ENCODE data around the gene CHCHD1.
A peak's percentile ranks its signal among the peaks of the same experiment; 100 is the strongest.
"Not testable (repeated sequence)": the region's sequence is repeated elsewhere in the genome, so short reads cannot be mapped to it uniquely, and the experiment has no call there.

The CHCHD1 gene

DNA sequence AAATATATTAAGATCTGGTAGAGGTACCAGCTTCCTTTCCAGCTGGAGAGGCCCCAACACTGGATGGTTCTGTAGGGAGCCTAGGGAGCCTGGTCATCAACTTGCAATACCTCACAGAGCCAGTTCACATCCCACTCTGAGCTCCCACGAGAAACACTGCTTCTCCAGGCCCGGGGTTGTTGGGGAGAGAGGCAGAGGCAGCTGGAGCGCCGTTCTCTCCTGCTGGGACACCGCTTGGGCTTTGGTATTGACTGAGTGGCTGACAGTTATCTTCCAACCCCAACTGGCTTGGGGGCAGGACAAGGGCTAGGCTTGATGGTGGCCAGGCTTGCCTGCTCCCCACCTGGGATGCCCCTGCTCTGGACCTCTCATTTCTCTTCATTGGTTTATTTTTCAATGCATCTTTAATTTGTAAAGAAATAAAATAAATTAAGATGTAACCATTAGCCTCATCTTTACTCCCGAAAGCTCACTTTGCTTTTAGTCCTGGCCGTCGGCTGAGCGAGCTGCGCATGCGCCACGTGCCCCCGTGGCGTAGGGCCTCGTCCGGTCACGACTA is 10.0 kb upstream of the CHCHD1 start:
- peak; percentile 64 for DNase-seq

DNA sequence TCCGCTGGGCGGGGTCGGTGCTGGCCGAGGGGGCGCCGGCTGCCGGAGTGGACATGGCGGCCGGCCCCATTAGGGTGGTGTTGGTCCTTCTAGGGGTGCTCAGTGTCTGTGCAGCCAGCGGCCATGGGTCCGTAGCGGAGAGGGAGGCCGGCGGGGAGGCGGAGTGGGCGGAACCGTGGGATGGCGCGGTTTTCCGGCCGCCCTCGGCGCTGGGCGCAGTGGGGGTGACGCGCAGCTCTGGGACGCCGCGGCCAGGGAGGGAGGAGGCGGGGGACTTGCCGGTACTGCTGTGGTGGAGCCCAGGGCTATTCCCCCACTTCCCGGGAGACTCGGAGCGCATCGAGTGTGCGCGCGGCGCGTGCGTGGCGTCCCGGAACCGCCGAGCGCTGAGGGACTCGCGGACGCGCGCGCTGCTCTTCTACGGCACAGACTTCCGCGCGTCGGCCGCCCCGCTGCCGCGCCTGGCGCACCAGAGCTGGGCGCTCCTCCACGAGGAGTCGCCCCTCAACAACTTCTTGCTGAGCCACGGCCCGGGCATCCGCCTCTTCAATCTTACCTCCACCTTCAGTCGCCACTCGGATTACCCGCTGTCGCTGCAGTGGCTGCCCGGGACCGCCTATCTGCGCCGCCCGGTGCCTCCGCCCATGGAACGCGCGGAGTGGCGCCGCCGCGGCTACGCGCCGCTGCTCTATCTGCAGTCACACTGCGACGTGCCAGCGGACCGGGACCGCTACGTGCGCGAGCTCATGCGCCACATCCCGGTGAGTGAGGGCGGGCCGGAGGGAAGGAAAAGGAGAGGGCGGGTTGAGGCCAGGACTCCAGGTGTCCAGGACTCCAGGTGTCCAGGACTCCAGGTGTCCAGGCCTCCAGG is 9.3 kb upstream of the CHCHD1 start:
- DNase-seq: peak; percentile 77

DNA sequence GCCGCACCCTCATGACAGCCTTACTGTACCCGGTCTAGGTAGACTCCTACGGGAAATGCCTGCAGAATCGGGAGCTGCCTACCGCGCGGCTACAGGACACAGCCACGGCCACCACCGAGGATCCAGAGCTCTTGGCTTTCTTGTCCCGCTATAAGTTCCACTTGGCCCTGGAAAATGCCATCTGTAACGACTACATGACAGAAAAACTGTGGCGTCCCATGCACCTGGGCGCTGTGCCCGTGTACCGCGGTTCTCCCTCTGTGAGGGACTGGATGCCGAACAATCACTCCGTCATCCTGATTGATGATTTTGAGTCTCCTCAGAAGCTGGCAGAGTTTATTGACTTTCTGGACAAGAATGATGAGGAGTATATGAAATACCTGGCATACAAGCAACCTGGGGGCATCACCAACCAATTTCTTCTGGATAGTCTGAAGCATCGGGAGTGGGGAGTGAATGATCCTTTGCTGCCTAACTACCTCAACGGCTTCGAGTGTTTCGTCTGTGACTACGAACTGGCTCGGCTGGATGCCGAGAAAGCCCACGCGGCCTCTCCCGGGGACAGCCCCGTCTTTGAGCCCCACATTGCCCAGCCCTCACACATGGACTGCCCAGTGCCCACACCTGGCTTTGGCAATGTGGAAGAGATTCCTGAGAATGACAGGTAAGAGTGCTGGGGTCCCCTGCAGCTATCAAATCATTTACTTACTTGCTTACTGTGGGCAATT is 8.5 kb upstream of the CHCHD1 start:
- DNase-seq: no peak

DNA sequence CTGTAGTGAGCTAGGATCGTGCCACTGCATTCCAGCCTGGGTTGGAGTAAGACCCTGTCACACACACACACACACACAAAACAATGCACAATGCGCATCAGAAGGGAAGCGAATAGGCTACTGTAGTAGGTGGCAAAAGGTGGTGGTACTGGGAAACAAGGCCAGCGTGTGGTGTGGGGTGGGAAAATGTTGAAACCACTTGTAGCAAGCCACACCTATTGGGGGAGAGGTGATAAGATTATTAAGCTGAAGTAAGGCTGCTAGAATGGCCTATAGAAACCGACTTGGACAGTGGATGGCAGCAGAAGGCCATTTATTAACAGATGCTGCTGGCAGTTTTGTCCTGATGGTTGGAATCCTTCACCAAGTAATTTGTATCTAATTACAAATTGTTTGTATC is 7.2 kb upstream of the CHCHD1 start:
- no peak for DNase-seq

DNA sequence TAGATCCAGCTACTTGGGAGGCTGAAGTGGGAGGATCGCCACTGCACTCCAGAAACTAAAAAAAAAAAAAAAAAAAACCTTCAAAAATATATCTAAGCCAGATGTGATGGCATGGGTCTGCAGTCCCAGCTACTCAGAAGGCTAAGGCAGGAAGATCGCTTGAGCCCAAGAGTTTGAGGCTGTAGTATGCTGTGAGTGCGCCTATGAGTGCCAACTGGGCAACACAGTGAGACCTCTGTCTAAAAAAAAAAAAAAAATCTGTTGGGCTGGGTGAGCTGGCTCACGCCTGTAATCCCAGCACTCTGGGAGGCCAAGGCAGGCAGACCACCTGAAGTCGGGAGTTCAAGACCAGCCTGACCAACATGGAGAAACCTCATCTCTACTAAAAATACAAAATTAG is 2.8 kb upstream of the CHCHD1 start:
- DNase-seq: no peak

DNA sequence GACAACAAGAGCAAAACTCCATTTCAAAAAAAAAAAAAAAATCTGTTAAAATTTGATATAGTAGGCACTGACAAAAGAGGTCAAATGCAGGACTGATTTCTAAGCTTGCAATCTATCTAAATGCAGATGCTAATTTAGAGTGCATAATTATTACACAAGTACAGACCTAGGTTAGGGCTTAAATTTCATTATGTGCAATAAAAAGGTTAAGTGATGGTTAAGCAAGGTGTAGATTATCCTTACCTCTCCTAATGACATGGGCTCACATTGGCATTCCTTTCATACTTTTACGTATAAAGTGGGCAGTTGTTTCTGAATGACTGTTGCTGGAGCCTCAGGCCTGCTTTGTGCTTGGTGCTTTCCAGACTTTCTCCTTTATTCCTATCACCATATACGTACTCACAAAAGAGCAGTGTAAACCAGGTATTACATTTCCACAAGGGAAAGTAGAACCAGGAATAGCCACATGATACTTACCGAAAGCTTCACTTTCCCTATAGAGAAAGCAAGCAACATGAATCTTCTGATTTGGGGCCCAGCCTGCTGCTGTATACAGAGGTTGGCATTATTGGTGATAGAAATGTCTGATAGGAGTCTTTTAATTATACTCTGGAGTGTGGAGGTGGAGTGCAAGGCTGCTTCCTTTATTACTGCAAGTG is 2.2 kb upstream of the CHCHD1 start:
- no peak for DNase-seq

DNA sequence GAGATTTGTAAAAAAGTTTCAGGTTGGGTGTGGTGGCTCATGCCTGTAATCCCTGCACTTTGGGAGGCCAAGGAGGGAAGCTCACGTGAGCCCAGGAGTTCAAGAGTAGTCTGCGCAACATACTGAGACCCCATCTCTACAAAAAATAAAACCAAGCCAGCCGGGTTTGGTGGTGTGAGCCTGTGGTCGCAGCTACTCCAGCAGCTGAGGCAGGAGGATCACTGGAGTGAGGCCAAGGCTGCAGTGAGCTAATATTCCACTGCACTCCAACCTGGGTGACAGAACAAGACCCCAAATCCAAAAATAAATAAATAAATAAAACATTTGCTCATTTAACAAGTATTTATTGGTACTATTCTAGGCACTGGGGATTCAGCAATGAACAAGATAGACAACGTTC is 1.5 kb upstream of the CHCHD1 start:
- DNase-seq: no peak

DNA sequence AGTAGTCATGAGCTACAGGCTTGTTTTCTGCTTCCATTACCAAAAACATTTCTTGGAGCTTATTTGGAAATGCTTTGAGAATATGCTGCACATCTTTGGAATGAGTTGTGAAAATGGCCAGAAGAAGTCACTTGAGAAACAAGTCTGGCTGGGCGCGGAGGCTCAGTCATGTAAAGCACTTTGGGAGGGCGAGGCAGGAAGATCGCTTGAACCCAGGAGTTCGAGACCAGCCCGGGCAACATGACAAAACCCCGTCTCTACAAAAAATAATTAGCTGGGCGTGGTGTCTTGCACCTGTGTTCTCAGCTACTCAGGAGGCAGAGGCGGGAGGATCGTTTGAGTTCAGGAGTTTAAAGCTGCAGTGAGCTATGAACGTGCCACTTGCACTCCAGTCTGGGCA is 882 bp upstream of the CHCHD1 start:
- no peak for DNase-seq

DNA sequence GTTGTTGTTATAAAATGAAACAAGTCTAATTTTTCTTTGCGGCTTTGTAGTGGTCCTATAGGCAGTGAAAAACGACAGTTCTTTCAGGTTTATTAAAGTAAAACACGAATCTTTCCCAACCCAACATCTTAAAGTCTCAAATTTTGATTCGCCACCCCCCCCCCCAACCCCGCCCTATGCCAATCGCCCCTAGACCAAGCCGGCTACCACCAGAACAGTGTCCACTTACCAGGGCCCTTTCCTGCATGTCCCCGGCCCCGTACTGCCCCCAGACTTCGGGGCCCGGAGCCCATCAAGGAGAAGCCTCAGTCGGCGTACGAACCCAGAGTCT is 335 bp upstream of the CHCHD1 start:
- no peak for DNase-seq

DNA sequence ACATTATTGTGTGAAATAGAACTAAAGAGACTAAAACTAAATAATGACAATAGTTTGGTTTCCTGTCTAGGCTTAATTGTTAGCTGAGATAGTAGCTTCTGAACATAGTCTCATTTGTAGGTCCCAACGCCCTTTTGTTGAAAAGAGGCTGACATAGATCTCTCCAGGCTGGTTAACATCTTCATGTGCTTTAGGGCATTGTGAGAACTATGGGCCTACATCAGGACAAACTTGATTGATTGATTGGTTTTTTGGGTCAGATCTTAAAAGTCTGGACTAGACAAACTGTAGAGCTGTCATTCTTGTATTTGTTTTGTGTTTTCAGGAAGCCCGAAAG is 869 bp downstream of the CHCHD1 start:
- no peak for DNase-seq

DNA sequence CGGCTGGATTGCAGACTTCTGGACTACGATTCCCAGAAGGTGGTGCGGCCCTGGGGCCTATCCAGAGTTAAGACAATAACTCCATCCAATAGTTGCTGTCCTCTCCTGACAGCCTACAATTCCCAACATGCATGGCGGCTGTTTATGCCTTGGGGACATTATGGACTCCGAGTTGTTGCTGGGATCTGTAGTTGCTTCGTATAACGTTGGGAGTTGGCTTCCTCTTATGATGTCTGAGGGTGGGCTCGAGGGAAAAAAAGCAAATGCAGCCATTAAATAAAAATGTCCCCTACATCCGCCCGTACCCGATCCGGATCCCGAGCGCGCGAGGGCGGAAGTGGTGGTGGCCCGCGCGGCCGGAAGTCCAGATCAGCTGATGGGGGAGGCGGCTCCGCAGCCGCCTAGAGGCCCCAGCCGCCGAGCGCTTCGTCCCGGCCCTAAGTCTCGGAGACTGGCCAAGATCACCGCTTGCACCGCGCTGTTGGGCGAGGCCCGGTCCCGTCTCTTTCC is 3.4 kb downstream of the CHCHD1 start, which contains the start of gene ZSWIM8:
Gene ZSWIM8, plus strand, starts transcription at position 396 of the 510 bp plus-strand sequence. CDS start 273 bp downstream, outside the sequence.
- peak; percentile 94 for DNase-seq

DNA sequence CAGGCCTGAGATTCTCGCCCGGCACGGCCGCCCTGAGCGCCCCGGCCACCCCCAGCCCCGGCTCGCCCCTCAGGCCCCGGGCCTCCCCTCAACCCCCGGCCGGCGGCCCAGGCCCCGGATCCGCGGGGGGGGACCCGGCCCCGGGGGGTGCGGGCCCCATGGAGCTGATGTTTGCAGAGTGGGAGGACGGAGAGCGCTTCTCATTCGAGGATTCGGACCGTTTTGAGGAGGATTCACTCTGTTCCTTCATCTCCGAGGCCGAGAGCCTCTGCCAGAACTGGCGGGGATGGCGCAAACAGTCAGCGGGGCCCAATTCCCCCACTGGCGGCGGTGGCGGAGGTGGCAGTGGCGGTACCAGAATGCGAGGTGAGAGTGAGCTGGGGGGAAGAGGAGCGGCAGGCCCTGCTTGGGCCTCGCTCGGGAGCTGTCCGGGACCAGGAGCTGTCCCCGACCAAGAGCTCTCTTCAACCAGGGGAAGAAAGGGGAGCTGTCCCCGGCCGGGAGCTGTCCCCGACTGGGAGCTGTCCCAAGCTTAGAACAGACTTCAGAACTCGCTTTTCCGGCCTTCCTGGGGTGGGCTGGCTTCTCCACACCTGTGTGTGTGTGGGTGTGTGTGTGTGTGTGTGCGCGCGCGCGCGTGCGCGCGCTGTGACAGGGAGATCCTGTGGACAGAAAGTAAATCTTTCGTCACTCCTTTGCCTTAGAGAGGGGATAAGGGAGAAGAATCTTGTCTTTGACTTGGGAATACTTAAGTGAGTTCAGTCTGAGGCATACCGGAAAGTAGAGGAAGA is 4.1 kb downstream of the CHCHD1 start:
- peak; percentile 14 for DNase-seq

DNA sequence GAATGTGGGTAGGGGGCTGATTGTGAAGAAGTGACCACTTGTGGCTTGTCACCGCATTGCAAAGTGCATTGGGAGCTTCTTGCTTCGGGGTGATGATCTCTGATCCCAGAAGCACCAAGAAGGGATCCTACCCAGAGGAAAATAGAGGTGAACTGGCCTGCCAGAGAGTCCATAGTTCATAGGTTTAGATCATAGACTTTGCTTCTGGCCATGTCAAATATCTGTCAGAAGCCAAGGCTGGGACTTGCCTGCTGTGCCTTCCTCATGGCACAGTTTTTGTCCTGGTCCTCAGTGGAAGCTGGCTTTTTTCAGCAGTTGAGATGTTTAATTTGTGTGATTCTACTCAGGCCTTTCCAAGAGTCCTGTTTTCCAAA is 4.7 kb downstream of the CHCHD1 start:
- DNase-seq: no peak

DNA sequence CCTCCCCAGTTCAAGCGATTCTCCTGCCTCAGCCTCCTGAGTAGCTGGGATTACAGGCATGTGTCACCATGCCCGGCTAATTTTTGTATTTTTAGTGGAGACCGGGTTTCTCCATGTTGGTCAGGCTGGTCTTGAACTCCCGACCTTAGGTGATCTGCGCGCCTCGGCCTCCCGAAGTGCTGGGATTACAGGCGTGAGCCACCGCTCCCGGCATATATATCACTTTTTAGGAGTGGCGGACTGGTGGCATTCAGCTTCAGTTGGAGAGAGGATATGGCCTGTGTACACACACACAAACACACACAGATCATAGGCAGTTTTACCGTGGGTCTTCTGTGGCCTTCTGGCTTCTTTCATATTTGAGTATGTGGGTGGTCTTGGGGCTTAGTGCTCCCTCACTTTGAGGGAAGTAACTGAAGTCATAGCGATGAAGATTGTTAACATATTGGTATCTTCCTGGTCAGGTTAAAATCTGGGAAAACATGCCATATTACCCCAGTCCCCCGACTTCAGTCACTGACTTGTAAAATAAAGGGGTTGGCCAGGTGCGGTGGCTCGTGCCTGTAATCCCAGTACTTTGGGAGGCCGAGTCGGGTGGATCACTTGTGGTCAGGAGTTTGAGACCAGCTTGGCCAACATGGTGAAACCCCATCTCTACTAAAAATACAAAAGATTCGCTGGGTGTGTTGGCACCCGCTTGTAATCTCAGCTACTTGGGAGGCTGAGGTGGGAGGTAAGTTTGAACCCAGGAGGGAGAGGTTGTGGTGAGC is 5.4 kb downstream of the CHCHD1 start:
- not testable (repeated sequence) for DNase-seq

DNA sequence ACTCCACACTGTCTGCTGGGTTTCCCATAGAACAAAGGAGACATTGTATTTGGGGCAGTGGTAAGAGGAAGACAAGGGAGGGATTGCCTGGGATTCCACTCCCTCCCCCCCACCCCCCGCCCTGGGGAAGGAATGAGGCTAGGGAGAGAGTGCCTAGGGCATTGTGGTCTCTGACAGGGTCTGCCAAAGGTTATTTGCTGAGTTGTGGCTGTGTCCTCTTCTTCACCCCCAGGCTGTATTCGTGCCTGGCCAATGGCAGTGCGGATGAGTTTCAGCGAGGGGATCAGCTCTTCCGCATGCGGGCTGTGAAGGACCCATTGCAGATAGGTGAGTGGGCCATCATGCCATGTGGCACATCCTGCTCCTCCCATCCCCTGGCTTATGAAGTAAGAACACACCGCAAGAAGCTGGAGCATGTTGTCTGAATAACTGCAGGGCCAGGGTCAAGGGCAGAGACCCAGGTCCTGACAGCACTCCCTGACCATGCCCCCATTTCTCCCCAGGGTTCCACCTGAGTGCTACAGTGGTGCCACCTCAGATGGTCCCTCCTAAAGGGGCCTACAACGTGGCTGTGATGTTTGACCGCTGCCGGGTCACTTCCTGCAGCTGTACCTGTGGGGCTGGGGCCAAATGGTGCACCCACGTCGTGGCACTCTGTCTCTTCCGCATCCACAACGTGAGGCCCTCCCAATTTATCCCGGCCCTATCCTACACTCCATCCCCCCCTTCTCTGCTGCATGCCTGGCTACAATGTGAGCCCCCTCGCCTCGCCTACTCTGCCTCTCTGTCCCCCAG is 7.2 kb downstream of the CHCHD1 start:
- DNase-seq: no peak

DNA sequence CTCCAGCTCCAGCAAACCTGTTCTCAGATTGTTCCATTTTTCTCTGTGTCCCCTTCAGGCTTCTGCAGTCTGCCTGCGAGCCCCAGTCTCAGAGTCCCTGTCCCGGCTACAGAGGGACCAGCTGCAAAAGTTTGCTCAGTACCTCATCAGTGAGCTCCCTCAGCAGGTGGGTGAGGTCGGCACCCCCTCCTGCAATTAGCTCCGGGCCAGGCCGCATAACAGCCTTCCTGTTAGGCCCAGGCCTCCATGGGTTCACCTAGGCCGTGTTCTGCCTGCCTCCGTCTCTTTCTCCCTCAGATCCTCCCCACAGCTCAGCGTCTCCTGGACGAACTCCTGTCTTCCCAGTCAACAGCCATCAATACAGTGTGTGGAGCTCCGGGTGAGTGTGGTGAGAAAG is 7.8 kb downstream of the CHCHD1 start:
- DNase-seq: no peak

DNA sequence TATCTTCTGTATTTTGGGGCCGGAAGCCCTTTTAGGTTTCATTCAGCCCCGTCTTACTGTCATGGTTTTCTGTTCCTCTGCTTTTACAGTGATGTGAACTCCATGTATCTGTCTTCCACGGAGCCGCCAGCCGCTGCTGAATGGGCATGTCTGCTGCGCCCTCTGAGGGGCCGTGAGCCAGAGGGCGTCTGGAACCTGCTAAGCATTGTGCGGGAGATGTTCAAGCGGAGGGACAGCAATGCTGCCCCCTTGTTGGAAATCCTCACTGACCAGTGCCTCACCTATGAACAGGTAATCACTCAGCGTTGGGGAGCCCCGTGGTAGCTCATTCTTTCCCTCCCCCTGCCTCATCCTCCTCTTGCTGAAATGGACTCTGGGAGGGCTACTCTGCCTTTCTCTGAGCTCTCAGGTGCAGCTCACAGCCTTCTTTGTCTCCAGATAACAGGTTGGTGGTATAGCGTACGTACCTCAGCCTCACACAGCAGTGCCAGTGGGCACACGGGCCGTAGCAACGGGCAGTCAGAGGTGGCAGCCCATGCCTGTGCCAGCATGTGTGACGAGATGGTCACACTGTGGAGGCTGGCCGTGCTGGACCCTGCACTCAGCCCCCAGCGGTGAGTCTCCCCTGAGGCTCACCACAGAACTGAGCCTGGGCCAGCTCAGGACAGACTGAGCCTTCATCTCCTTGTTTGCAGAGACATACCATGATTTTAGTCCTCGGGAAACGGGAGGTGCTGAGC is 9.2 kb downstream of the CHCHD1 start:
- DNase-seq: no peak

DNA sequence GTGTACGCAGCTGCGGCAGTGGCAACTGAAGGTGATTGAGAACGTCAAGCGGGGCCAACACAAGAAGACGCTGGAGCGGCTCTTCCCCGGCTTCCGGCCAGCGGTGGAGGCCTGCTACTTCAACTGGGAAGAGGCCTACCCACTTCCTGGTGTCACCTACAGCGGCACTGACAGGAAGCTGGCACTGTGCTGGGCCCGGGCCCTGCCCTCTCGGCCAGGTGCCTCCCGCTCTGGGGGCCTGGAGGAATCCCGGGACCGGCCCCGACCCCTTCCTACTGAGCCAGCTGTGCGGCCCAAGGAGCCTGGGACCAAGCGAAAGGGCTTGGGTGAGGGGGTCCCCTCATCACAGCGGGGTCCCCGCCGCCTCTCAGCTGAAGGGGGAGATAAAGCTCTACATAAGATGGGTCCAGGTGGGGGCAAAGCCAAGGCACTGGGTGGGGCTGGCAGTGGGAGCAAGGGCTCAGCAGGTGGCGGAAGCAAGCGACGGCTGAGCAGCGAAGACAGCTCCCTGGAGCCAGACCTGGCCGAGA is 10.1 kb downstream of the CHCHD1 start:
- DNase-seq: no peak

DNA sequence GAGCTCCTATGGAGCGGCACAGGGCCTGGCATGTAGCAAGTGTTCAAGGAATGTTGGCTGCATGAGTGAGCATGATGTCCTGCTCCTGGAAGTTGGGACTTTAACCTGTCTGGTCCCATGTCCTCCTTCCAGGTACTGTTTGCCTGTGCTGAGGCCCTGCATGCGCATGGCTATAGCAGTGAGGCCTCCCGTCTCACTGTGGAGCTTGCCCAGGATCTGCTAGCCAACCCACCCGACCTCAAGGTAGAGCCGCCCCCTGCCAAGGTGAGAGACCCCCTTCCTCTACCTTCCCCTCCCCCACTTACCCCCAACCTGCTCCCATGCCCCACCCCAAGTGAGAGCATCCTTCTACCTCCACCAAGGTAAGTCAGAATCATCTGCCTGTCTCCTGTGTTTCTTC is 11.6 kb downstream of the CHCHD1 start:
- DNase-seq: no peak

DNA sequence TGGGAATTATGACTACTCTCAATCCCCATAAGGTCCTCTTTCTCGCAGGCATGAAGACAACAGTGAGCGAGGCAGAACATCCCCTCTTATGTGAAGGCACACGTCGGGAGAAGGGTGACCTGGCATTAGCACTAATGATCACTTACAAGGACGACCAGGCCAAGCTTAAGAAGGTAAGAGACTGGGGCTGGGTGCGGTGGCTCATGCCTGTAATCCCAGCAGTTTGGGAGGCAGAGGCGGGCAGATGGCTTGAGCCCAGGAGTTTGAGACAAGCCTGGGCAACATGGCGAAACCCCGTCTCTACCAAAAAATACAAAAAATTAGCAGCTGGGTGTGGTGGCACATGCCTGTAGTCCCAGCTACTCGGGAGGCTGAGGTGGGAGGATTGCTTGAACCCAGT is 13.6 kb downstream of the CHCHD1 start:
- not testable (repeated sequence) for DNase-seq

All from MV-4-11 (cell line).